SH-SY5Y (cell line): Measurements from ENCODE around the gene ST3GAL6.

Experiments used
- GATA2 ChIP-seq: IDR thresholded peaks from 2 replicates; pipeline ENCODE4 v1.6.1; 2011; ENCODE audit warnings: mild to moderate bottlenecking, low read depth, low read length
- GATA3 ChIP-seq: IDR thresholded peaks from 2 replicates; pipeline ENCODE4 v1.6.1; 2011; ENCODE audit warnings: low read depth, mild to moderate bottlenecking, low read length, moderate library complexity

- TF ChIP-seq GATA2 (no peak), GATA3 (no peak)
Observed at GRCh38 chr3:98777286-98777685, 14.1 kb downstream of the ST3GAL6 start.
